Measurements from ENCODE around the gene CYGB.

CYGB gene

GRCh38 chr17:76492989-76493501 is 44.5 kb downstream of the CYGB start:
- Histone ChIP-seq H3K36me3 (ENCODE audit: insufficient read depth, low read length) (no peaks in the 10 kb centered on the region), H3K4me3 (ENCODE audit: low read length) (no peak overlapping the region), H3K27ac (ENCODE audit: low read depth, low read length) (no peak overlapping the region), H3K27me3 (ENCODE audit: insufficient read depth, low read length) (no peaks in the 10 kb centered on the region), H3K4me1 (ENCODE audit: insufficient read depth, low read length) (peaks cover 24% of the 10 kb centered on the region), H3K9ac (ENCODE audit: low read depth, low read length) (no peak overlapping the region), H3K9me3 (ENCODE audit: insufficient read depth, low read depth, low read length) (no peaks in the 10 kb centered on the region)
- 35% methylated on average over 15 of the region's 15 CpGs for WGBS

GRCh38 chr17:76492123-76492988 is 45.2 kb downstream of the CYGB start:
- Histone ChIP-seq H3K4me1 (ENCODE audit: insufficient read depth, low read length) (peaks cover 17% of the 10 kb centered on the region), H3K27ac (ENCODE audit: low read depth, low read length) (no peak overlapping the region), H3K9ac (ENCODE audit: low read depth, low read length) (no peak overlapping the region), H3K36me3 (ENCODE audit: insufficient read depth, low read length) (no peaks in the 10 kb centered on the region), H3K9me3 (ENCODE audit: insufficient read depth, low read depth, low read length) (no peaks in the 10 kb centered on the region), H3K27me3 (ENCODE audit: insufficient read depth, low read length) (no peaks in the 10 kb centered on the region), H3K4me3 (ENCODE audit: low read length) (no peak overlapping the region)
- WGBS: 71% methylated on average over 10 of the region's 11 CpGs

GRCh38 chr17:76491271-76492122 is 46.0 kb downstream of the CYGB start:
- no peaks in the 10 kb centered on the region for H3K27me3 ChIP-seq (ENCODE audit: insufficient read depth, low read length)
- no peaks in the 10 kb centered on the region for H3K9me3 ChIP-seq (ENCODE audit: insufficient read depth, low read depth, low read length)
- H3K4me1 ChIP-seq (ENCODE audit: insufficient read depth, low read length): peaks cover 14% of the 10 kb centered on the region; the same call in 1 of the 2 replicates
- H3K27ac ChIP-seq (ENCODE audit: low read depth, low read length): no peak overlapping the region
- no peaks in the 10 kb centered on the region for H3K36me3 ChIP-seq (ENCODE audit: insufficient read depth, low read length)
- no peak overlapping the region for H3K9ac ChIP-seq (ENCODE audit: low read depth, low read length)
- H3K4me3 ChIP-seq (ENCODE audit: low read length): no peak overlapping the region
- WGBS: 93% methylated on average over 17 of the region's 17 CpGs

- H3K27me3 ChIP-seq (ENCODE audit: insufficient read depth, low read length): no peaks in the 10 kb centered on the region
- H3K4me3 ChIP-seq (ENCODE audit: low read length): no peak overlapping the region
- no peak overlapping the region for H3K9ac ChIP-seq (ENCODE audit: low read depth, low read length)
- H3K27ac ChIP-seq (ENCODE audit: low read depth, low read length): no peak overlapping the region
- WGBS: 89% methylated on average over 10 of the region's 10 CpGs
- H3K9me3 ChIP-seq (ENCODE audit: insufficient read depth, low read depth, low read length): no peaks in the 10 kb centered on the region
- H3K4me1 ChIP-seq (ENCODE audit: insufficient read depth, low read length): peaks cover 14% of the 10 kb centered on the region; the same call in 1 of the 2 replicates
- no peaks in the 10 kb centered on the region for H3K36me3 ChIP-seq (ENCODE audit: insufficient read depth, low read length)
Observed at GRCh38 chr17:76490112-76490710, 47.3 kb downstream of the CYGB start.

GRCh38 chr17:76487451-76488192 is 49.9 kb downstream of the CYGB start:
- 96% methylated on average over 22 of the region's 22 CpGs for WGBS
- H3K36me3 ChIP-seq (ENCODE audit: insufficient read depth, low read length): no peaks in the 10 kb centered on the region
- H3K4me3 ChIP-seq (ENCODE audit: low read length): no peak overlapping the region
- no peak overlapping the region for H3K27ac ChIP-seq (ENCODE audit: low read depth, low read length)
- H3K4me1 ChIP-seq (ENCODE audit: insufficient read depth, low read length): peaks cover 2% of the 10 kb centered on the region; the same call in 1 of the 2 replicates
- H3K27me3 ChIP-seq (ENCODE audit: insufficient read depth, low read length): no peaks in the 10 kb centered on the region
- no peak overlapping the region for H3K9ac ChIP-seq (ENCODE audit: low read depth, low read length)
- H3K9me3 ChIP-seq (ENCODE audit: insufficient read depth, low read depth, low read length): no peaks in the 10 kb centered on the region

- Histone ChIP-seq H3K9me3 (ENCODE audit: insufficient read depth, low read depth, low read length) (no peaks in the 10 kb centered on the region), H3K4me1 (ENCODE audit: insufficient read depth, low read length) (no peaks in the 10 kb centered on the region), H3K9ac (ENCODE audit: low read depth, low read length) (no peak overlapping the region), H3K27me3 (ENCODE audit: insufficient read depth, low read length) (no peaks in the 10 kb centered on the region), H3K4me3 (ENCODE audit: low read length) (no peak overlapping the region), H3K27ac (ENCODE audit: low read depth, low read length) (no peak overlapping the region), H3K36me3 (ENCODE audit: insufficient read depth, low read length) (no peaks in the 10 kb centered on the region)
- WGBS: 89% methylated on average over 11 of the region's 11 CpGs
Observed at GRCh38 chr17:76485569-76485968, 51.9 kb downstream of the CYGB start.

- 93% methylated on average over 11 of the region's 11 CpGs for WGBS
- Histone ChIP-seq H3K4me3 (ENCODE audit: low read length) (no peak overlapping the region), H3K27me3 (ENCODE audit: insufficient read depth, low read length) (no peaks in the 10 kb centered on the region), H3K27ac (ENCODE audit: low read depth, low read length) (no peak overlapping the region), H3K36me3 (ENCODE audit: insufficient read depth, low read length) (0 out of 2 replicates have a peak, but pooled peaks cover 2% of the 10 kb centered on the region), H3K9me3 (ENCODE audit: insufficient read depth, low read depth, low read length) (no peaks in the 10 kb centered on the region), H3K9ac (ENCODE audit: low read depth, low read length) (no peak overlapping the region), H3K4me1 (ENCODE audit: insufficient read depth, low read length) (no peaks in the 10 kb centered on the region)
Observed at GRCh38 chr17:76484228-76484725, 53.2 kb downstream of the CYGB start.

- WGBS: 92% methylated on average over 21 of the region's 21 CpGs
- no peak overlapping the region for H3K4me3 ChIP-seq (ENCODE audit: low read length)
Observed at GRCh38 chr17:76481071-76481655, 56.3 kb downstream of the CYGB start.

GRCh38 chr17:76480632-76481031 is 56.9 kb downstream of the CYGB start:
- 0 out of 2 replicates have a peak, but pooled peaks cover 2% of the 10 kb centered on the region for H3K36me3 ChIP-seq (ENCODE audit: insufficient read depth, low read length)
- H3K4me1 ChIP-seq (ENCODE audit: insufficient read depth, low read length): no peaks in the 10 kb centered on the region
- H3K4me3 ChIP-seq (ENCODE audit: low read length): no peak overlapping the region
- 92% methylated on average over 15 of the region's 15 CpGs for WGBS
- no peaks in the 10 kb centered on the region for H3K9me3 ChIP-seq (ENCODE audit: insufficient read depth, low read depth, low read length)
- H3K27ac ChIP-seq (ENCODE audit: low read depth, low read length): no peak overlapping the region
- no peak overlapping the region for H3K9ac ChIP-seq (ENCODE audit: low read depth, low read length)
- H3K27me3 ChIP-seq (ENCODE audit: insufficient read depth, low read length): no peaks in the 10 kb centered on the region

More at GRCh38 chr17:76481071-76481655, 56.3 kb downstream of the CYGB start:
- no peak overlapping the region for H3K9ac ChIP-seq (ENCODE audit: low read depth, low read length)
- no peak overlapping the region for H3K27ac ChIP-seq (ENCODE audit: low read depth, low read length)
- 0 out of 2 replicates have a peak, but pooled peaks cover 2% of the 10 kb centered on the region for H3K36me3 ChIP-seq (ENCODE audit: insufficient read depth, low read length)
- H3K4me1 ChIP-seq (ENCODE audit: insufficient read depth, low read length): no peaks in the 10 kb centered on the region
- H3K27me3 ChIP-seq (ENCODE audit: insufficient read depth, low read length): no peaks in the 10 kb centered on the region
- no peaks in the 10 kb centered on the region for H3K9me3 ChIP-seq (ENCODE audit: insufficient read depth, low read depth, low read length)

GRCh38 chr17:76479515-76480060 is 57.9 kb downstream of the CYGB start:
- no peak overlapping the region for H3K9ac ChIP-seq (ENCODE audit: low read depth, low read length)
- no peaks in the 10 kb centered on the region for H3K27me3 ChIP-seq (ENCODE audit: insufficient read depth, low read length)
- 0 out of 2 replicates have a peak, but pooled peaks cover 2% of the 10 kb centered on the region for H3K36me3 ChIP-seq (ENCODE audit: insufficient read depth, low read length)
- 95% methylated on average over 13 of the region's 14 CpGs for WGBS
- H3K9me3 ChIP-seq (ENCODE audit: insufficient read depth, low read depth, low read length): no peaks in the 10 kb centered on the region
- H3K27ac ChIP-seq (ENCODE audit: low read depth, low read length): no peak overlapping the region
- no peak overlapping the region for H3K4me3 ChIP-seq (ENCODE audit: low read length)
- no peaks in the 10 kb centered on the region for H3K4me1 ChIP-seq (ENCODE audit: insufficient read depth, low read length)

All from HUES64 (cell line).